Measurements from ENCODE around the gene GAS6.
A peak's percentile ranks its signal among the peaks of the same experiment; 100 is the strongest.

The GAS6 gene

GRCh38 chr13:113857531-113858195 lies 6.2 kb downstream of the GAS6 start:
- Mint-ChIP-seq H3K36me3 (ENCODE audit: insufficient read depth) (peaks cover 4% of the 10 kb centered on the region), H3K27me3 (peaks cover 12 to 16% of the 10 kb centered on the region in 2 donors), H3K4me3 (no peak overlapping the region), H3K9me3 (peaks cover 0 to 13% of the 10 kb centered on the region in 2 donors), H3K27ac (no peak overlapping the region), H3K4me1 (ENCODE audit: low read depth in 2 of 2) (peaks cover 11 to 22% of the 10 kb centered on the region in 2 donors)
- DNase-seq (no peak), ATAC-seq (replicated peaks) (no peak)

- H3K4me1 Mint-ChIP-seq (ENCODE audit: low read depth in 2 of 2), result peaks cover 6 to 17% of the 10 kb centered on the region in 2 donors
- peaks cover 4 to 6% of the 10 kb centered on the region in 2 donors for H3K27me3 Mint-ChIP-seq
- ATAC-seq (replicated peaks) (no peak), DNase-seq (no peak)
- peaks cover 0 to 13% of the 10 kb centered on the region in 2 donors for H3K9me3 Mint-ChIP-seq
- H3K4me3 Mint-ChIP-seq, result no peak overlapping the region
- H3K36me3 Mint-ChIP-seq (ENCODE audit: insufficient read depth), result peaks cover 4% of the 10 kb centered on the region
- no peak overlapping the region for H3K27ac Mint-ChIP-seq
These were observed 7.2 kb downstream of the GAS6 start for GRCh38 chr13:113856716-113857065.

GRCh38 chr13:113855931-113856715 lies 7.8 kb downstream of the GAS6 start:
- no peak for DNase-seq
- H3K36me3 Mint-ChIP-seq (ENCODE audit: insufficient read depth), result peaks cover 4% of the 10 kb centered on the region
- H3K4me1 Mint-ChIP-seq (ENCODE audit: low read depth in 2 of 2), result peaks cover 6 to 17% of the 10 kb centered on the region in 2 donors
- H3K27me3 Mint-ChIP-seq, result peaks cover 0 to under 1% of the 10 kb centered on the region in 2 donors
- H3K4me3 Mint-ChIP-seq, result no peak overlapping the region
- no peak for ATAC-seq (replicated peaks)
- peaks cover 0 to 13% of the 10 kb centered on the region in 2 donors for H3K9me3 Mint-ChIP-seq
- H3K27ac Mint-ChIP-seq, result no peak overlapping the region

- Mint-ChIP-seq H3K36me3 (ENCODE audit: insufficient read depth) (peaks cover 4% of the 10 kb centered on the region), H3K27me3 (no peaks in the 10 kb centered on the region), H3K4me1 (ENCODE audit: low read depth in 2 of 2) (peaks cover 6 to 15% of the 10 kb centered on the region in 2 donors), H3K27ac (peak overlapping the region in 1 of 2 donors; percentile 56), H3K4me3 (peak overlapping the region in 1 of 2 donors; percentile 47), H3K9me3 (peaks cover 0 to 13% of the 10 kb centered on the region in 2 donors)
- ATAC-seq (replicated peaks) (peak; percentile 7), DNase-seq (no peak)
These were observed 8.6 kb downstream of the GAS6 start for GRCh38 chr13:113855012-113855921.

- peak overlapping the region in 1 of 2 donors; percentile 56 for H3K27ac Mint-ChIP-seq
- no peaks in the 10 kb centered on the region for H3K27me3 Mint-ChIP-seq
- ATAC-seq (replicated peaks) (peak; percentile 54), DNase-seq (no peak)
- no peaks in the 10 kb centered on the region for H3K36me3 Mint-ChIP-seq (ENCODE audit: insufficient read depth)
- peaks cover 6 to 14% of the 10 kb centered on the region in 2 donors for H3K4me1 Mint-ChIP-seq (ENCODE audit: low read depth in 2 of 2)
- peaks cover 0 to 12% of the 10 kb centered on the region in 2 donors for H3K9me3 Mint-ChIP-seq
- peak overlapping the region in 1 of 2 donors; percentile 47 for H3K4me3 Mint-ChIP-seq
These were observed 9.5 kb downstream of the GAS6 start for GRCh38 chr13:113854238-113855011.

- DNase-seq, result no peak
- no peaks in the 10 kb centered on the region for H3K36me3 Mint-ChIP-seq (ENCODE audit: insufficient read depth)
These were observed 10.2 kb downstream of the GAS6 start for GRCh38 chr13:113853518-113854237.

GRCh38 chr13:113852536-113853517 lies 11.0 kb downstream of the GAS6 start:
- Mint-ChIP-seq H3K4me3 (no peak overlapping the region), H3K9me3 (no peaks in the 10 kb centered on the region), H3K36me3 (ENCODE audit: insufficient read depth) (no peaks in the 10 kb centered on the region), H3K27ac (no peak overlapping the region), H3K4me1 (ENCODE audit: low read depth in 2 of 2) (peaks cover 6 to 16% of the 10 kb centered on the region in 2 donors), H3K27me3 (no peaks in the 10 kb centered on the region)
- ATAC-seq (replicated peaks) (no peak), DNase-seq (no peak)

More at GRCh38 chr13:113853518-113854237, 10.2 kb downstream of the GAS6 start:
- Mint-ChIP-seq H3K27me3 (no peaks in the 10 kb centered on the region), H3K9me3 (peaks cover 0 to 5% of the 10 kb centered on the region in 2 donors), H3K27ac (peak overlapping the region in 1 of 2 donors; percentile 56), H3K4me1 (ENCODE audit: low read depth in 2 of 2) (peaks cover 6 to 14% of the 10 kb centered on the region in 2 donors), H3K4me3 (no peak overlapping the region)
- ATAC-seq (replicated peaks), result no peak

- no peak overlapping the region for H3K27ac Mint-ChIP-seq
These were observed 11.9 kb downstream of the GAS6 start for GRCh38 chr13:113851826-113852535.

GRCh38 chr13:113851480-113851803 lies 12.4 kb downstream of the GAS6 start:
- ATAC-seq (replicated peaks), result no peak
- Mint-ChIP-seq H3K4me1 (ENCODE audit: low read depth in 2 of 2) (peaks cover 10 to 23% of the 10 kb centered on the region in 2 donors), H3K4me3 (no peak overlapping the region), H3K27me3 (no peaks in the 10 kb centered on the region), H3K36me3 (ENCODE audit: insufficient read depth) (no peaks in the 10 kb centered on the region), H3K9me3 (no peaks in the 10 kb centered on the region), H3K27ac (no peak overlapping the region)
- no peak for DNase-seq

More at GRCh38 chr13:113851826-113852535, 11.9 kb downstream of the GAS6 start:
- Mint-ChIP-seq H3K4me1 (ENCODE audit: low read depth in 2 of 2) (peaks cover 6 to 18% of the 10 kb centered on the region in 2 donors), H3K4me3 (no peak overlapping the region), H3K36me3 (ENCODE audit: insufficient read depth) (no peaks in the 10 kb centered on the region), H3K9me3 (no peaks in the 10 kb centered on the region), H3K27me3 (no peaks in the 10 kb centered on the region)
- ATAC-seq (replicated peaks) (no peak), DNase-seq (no peak)

GRCh38 chr13:113850722-113851479 lies 13.0 kb downstream of the GAS6 start:
- no peak for ATAC-seq (replicated peaks)

More at GRCh38 chr13:113850722-113851479, 13.0 kb downstream of the GAS6 start:
- Mint-ChIP-seq H3K27me3 (no peaks in the 10 kb centered on the region), H3K4me1 (ENCODE audit: low read depth in 2 of 2) (peaks cover 15 to 25% of the 10 kb centered on the region in 2 donors), H3K4me3 (no peak overlapping the region), H3K36me3 (ENCODE audit: insufficient read depth) (no peaks in the 10 kb centered on the region), H3K27ac (no peak overlapping the region), H3K9me3 (no peaks in the 10 kb centered on the region)
- DNase-seq, result no peak

Measured in effector memory CD8-positive, alpha-beta T cell (primary cell).